DND-41 (cell line): ENCODE data around the gene CLNK.

Source experiments
- EZH2 ChIP-seq: IDR thresholded peaks from 3 replicates; pipeline ENCODE4 v1.6.1; 2012; ENCODE audit warnings: borderline replicate concordance, low read depth, mild to moderate bottlenecking, moderate library complexity, low read length, inconsistent platforms; ENCODE audit not compliant: severe bottlenecking
- TF ChIP-seq, protein P1 (sequence below): IDR thresholded peaks from 2 replicates; pipeline ENCODE4 v1.5.1; 2012; ENCODE audit warnings: borderline replicate concordance, low read length, moderate library complexity, mild to moderate bottlenecking; ENCODE audit not compliant: poor library complexity, severe bottlenecking; ENCODE audit errors: extremely low read depth

- TF ChIP-seq, protein P1, sequence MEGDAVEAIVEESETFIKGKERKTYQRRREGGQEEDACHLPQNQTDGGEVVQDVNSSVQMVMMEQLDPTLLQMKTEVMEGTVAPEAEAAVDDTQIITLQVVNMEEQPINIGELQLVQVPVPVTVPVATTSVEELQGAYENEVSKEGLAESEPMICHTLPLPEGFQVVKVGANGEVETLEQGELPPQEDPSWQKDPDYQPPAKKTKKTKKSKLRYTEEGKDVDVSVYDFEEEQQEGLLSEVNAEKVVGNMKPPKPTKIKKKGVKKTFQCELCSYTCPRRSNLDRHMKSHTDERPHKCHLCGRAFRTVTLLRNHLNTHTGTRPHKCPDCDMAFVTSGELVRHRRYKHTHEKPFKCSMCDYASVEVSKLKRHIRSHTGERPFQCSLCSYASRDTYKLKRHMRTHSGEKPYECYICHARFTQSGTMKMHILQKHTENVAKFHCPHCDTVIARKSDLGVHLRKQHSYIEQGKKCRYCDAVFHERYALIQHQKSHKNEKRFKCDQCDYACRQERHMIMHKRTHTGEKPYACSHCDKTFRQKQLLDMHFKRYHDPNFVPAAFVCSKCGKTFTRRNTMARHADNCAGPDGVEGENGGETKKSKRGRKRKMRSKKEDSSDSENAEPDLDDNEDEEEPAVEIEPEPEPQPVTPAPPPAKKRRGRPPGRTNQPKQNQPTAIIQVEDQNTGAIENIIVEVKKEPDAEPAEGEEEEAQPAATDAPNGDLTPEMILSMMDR, result no peak
- no peak for TF ChIP-seq EZH2
Measured at GRCh38 chr4:10455133-10455532, 229.4 kb downstream of the CLNK start.
